SJSA1 (cell line): Measurements from ENCODE around the gene UBE2D3. TPM values are rescaled to one million over a fixed set of nuclear protein-coding genes. Genes with fewer than 3 reads are reported as not detected.
A peak's percentile ranks its signal among the peaks of the same experiment; 100 is the strongest.
"Not testable (repeated sequence)": the region's sequence is repeated elsewhere in the genome, so short reads cannot be mapped to it uniquely, and the experiment has no call there.

Experiments used
- DNase-seq, 2 experiments: peaks; one replicate each; pipeline ENCODE4 v3.0.0-alpha.2; 2015 to 2020; ENCODE audit warnings: low spot score in 2 of 2, low read depth in 1 of 2
- H3K27ac ChIP-seq: fragments of 250-450 bp; sonication (Bioruptor Pico); 2 replicates; pipeline ENCODE4 v1.5.1; 2020; ENCODE audit warnings: mild to moderate bottlenecking, moderate library complexity
- H3K27me3 ChIP-seq: fragments of 250-450 bp; sonication (Bioruptor Pico); replicated peaks from 2 replicates; pipeline ENCODE4 v1.5.1; 2020; ENCODE audit warnings: mild to moderate bottlenecking, moderate library complexity
- H3K36me3 ChIP-seq: fragments of 250-450 bp; sonication (Bioruptor Pico); 2 replicates; pipeline ENCODE4 v1.5.1; 2020; ENCODE audit warnings: mild to moderate bottlenecking
- H3K4me1 ChIP-seq: fragments of 250-450 bp; sonication (Bioruptor Pico); replicated peaks from 2 replicates; pipeline ENCODE4 v1.6.1; 2021; ENCODE audit warnings: mild to moderate bottlenecking
- H3K4me3 ChIP-seq: fragments of 250-450 bp; sonication (Bioruptor Pico); 2 replicates; pipeline ENCODE4 v1.5.1; 2020; ENCODE audit warnings: mild to moderate bottlenecking
- H3K9me3 ChIP-seq: fragments of 250-450 bp; sonication (Bioruptor Pico); replicated peaks from 2 replicates; pipeline ENCODE4 v1.5.1; 2020; ENCODE audit warnings: mild to moderate bottlenecking
- total RNA-seq: library from RNA; depleted of rRNA; stranded (reverse); fragments of >200 nt; shearing (Covaris generic); gene quantifications from 2 replicates; pipeline ENCODE4 v1.2.3, GENCODE V29; 2014

UBE2D3 gene
- total RNA-seq, 1 experiment from 2014 or later, result 481 TPM

- DNase-seq, result peak in 1 of 2 experiments; percentile 67
- peaks cover 32% of the 10 kb centered on the region for H3K4me1 ChIP-seq
- no peaks in the 10 kb centered on the region for H3K9me3 ChIP-seq
- no peaks in the 10 kb centered on the region for H3K27me3 ChIP-seq
- peak overlapping the region; percentile 99 for H3K27ac ChIP-seq
- H3K4me3 ChIP-seq, result peak overlapping the region; percentile 87
- peaks cover 61% of the 10 kb centered on the region for H3K36me3 ChIP-seq
Observed at GRCh38 chr4:102825261-102826091, 1.9 kb downstream of the UBE2D3 start.

DNA sequence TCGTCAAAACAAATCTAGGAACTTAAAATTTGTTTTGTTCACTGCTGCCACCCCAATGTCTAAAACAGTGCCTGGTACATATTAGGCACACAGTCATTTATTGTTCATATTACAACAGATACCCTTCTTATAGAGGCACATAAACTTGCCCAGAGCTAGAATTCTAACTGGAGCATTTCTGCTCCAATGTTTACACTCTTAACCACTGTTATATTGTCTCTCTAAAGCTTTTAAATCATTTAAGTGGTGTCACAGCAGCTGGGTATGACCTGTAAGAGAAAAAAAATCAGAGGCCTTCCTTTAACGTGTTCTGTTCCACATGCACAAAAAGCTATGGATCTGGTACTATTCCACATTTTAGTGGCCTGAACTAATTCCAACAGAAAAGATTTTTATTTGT, 3.0 kb downstream of the UBE2D3 start:
- Histone ChIP-seq H3K36me3 (peaks cover 66% of the 10 kb centered on the region), H3K27me3 (no peaks in the 10 kb centered on the region), H3K4me3 (peak overlapping the region; percentile 87), H3K27ac (no peak overlapping the region), H3K4me1 (peaks cover 38% of the 10 kb centered on the region), H3K9me3 (no peaks in the 10 kb centered on the region)
- DNase-seq, result peak in 1 of 2 experiments; percentile 22

DNA sequence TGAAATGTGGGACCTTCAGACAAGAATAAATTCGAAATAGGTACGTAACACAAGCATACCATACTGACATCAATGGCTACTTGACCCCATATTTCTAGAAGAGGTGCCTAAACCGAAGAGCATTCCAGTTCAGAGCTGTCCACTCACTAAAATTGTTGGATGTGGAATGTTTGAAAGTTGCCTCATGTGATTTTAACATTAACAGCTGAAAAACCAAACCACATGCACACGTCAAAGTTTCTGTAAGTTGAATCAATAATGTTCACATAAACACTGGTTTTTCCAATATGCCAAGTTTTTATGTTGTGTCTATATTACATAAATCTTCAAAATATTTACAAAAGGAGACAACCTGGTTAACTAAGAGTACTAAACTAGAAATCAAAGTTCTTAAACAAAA, 3.5 kb downstream of the UBE2D3 start:
- no peak overlapping the region for H3K27ac ChIP-seq

GRCh38 chr4:102823464-102823863, 3.9 kb downstream of the UBE2D3 start:
- no peaks in the 10 kb centered on the region for H3K27me3 ChIP-seq
- no peak overlapping the region for H3K4me3 ChIP-seq
- H3K27ac ChIP-seq, result no peak overlapping the region
- H3K4me1 ChIP-seq, result peaks cover 30% of the 10 kb centered on the region
- peaks cover 73% of the 10 kb centered on the region for H3K36me3 ChIP-seq
- no peak for DNase-seq
- no peaks in the 10 kb centered on the region for H3K9me3 ChIP-seq

More for the DNA sequence above, 3.5 kb downstream of the UBE2D3 start:
- Histone ChIP-seq H3K4me1 (peaks cover 35% of the 10 kb centered on the region), H3K36me3 (peaks cover 69% of the 10 kb centered on the region), H3K27me3 (no peaks in the 10 kb centered on the region), H3K4me3 (no peak overlapping the region), H3K9me3 (no peaks in the 10 kb centered on the region)
- no peak for DNase-seq

- no peak overlapping the region for H3K27ac ChIP-seq
- no peak overlapping the region for H3K4me3 ChIP-seq
- DNase-seq, result no peak
- H3K36me3 ChIP-seq, result peaks cover 74% of the 10 kb centered on the region
- H3K9me3 ChIP-seq, result no peaks in the 10 kb centered on the region
- H3K4me1 ChIP-seq, result peaks cover 52% of the 10 kb centered on the region
- H3K27me3 ChIP-seq, result no peaks in the 10 kb centered on the region
Observed at GRCh38 chr4:102819588-102820365, 7.6 kb downstream of the UBE2D3 start.

DNA sequence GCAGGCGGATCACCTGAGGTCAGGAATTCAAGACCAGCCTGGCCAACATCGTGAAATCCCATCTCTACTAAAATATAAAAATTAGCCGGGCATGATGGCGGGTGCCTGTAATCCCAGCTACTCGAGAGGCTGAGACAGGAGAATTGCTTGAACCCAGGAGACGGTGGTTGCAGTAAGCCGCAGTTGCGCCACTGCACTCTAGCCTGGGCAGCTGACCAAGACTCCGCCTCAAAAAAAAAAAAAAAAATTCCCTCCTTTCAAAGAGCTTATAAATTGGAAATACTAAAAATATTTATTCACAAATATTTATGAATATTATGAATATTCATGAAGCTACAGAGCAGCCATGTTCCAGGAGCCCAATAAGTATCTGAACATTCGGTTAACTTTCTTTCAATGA, 8.3 kb downstream of the UBE2D3 start:
- peaks cover 74% of the 10 kb centered on the region for H3K36me3 ChIP-seq
- H3K27ac ChIP-seq, result not testable (repeated sequence)

DNA sequence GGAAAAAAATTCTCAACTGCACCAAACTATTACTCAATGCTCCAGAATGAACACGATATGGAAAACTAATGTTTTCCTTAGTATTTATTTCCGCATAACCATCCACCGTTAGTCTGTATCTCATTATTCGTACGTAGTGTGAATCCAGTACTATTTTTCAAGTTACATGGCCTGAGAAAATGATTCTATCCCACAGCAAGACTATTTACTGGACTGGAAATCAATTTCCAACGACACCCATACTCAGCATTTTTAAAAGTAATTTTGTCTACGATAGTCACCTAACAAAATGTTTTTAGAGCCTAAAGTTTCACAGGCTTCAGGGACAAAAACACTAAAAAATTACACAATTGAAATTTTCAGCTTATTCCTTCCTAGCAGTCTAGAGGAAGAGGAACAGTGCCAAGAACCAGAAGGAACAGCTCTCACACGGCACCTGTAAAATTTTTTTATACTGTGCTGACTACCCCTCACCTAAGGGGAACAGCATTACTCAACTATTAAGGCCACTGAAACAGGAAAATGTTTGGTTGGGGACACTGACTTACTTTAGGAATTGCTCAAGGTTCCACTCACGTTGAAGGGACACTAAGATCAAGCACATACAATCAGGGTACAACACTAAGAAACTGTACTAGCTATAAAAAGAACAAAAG, 9.6 kb downstream of the UBE2D3 start:
- DNase-seq, result no peak
- Histone ChIP-seq H3K4me1 (peaks cover 45% of the 10 kb centered on the region), H3K27ac (no peak overlapping the region), H3K36me3 (peaks cover 74% of the 10 kb centered on the region), H3K27me3 (no peaks in the 10 kb centered on the region), H3K4me3 (no peak overlapping the region), H3K9me3 (no peaks in the 10 kb centered on the region)

More for the DNA sequence above, 8.3 kb downstream of the UBE2D3 start:
- not testable (repeated sequence) for DNase-seq, H3K27me3 ChIP-seq, H3K9me3 ChIP-seq, H3K4me3 ChIP-seq
- peaks cover 52% of the 10 kb centered on the region for H3K4me1 ChIP-seq

DNA sequence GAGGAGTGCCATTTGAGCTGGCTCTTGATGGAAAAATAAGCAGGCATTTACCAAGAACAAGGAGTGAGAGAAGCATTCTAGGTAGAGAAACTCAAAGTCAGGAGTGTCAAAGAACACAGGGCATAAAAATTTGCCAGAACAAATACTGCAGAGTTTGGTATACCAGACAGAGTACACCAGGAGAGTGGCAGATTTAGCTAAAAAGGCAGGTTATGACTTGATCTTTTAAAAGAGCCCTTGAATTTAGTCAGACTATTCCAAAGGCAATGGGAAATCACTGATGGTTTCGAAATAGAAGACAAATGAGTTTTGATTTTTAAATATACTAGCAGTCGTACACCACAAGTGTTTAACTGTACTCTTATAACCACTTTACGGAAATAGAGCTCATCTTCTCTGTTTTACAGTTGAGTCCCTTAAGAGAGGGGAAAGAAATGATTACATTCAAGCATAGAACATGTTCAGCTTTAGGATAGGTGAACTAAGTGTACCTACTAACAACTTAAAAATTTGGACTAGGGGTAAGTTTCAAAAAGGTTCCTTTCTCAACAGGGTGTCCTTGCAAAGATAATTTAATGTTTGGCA, 10.2 kb downstream of the UBE2D3 start:
- H3K9me3 ChIP-seq, result no peaks in the 10 kb centered on the region
- H3K4me3 ChIP-seq, result no peak overlapping the region
- no peak for DNase-seq
- H3K27ac ChIP-seq, result no peak overlapping the region
- H3K4me1 ChIP-seq, result peaks cover 42% of the 10 kb centered on the region
- H3K27me3 ChIP-seq, result no peaks in the 10 kb centered on the region
- H3K36me3 ChIP-seq, result peaks cover 76% of the 10 kb centered on the region

DNA sequence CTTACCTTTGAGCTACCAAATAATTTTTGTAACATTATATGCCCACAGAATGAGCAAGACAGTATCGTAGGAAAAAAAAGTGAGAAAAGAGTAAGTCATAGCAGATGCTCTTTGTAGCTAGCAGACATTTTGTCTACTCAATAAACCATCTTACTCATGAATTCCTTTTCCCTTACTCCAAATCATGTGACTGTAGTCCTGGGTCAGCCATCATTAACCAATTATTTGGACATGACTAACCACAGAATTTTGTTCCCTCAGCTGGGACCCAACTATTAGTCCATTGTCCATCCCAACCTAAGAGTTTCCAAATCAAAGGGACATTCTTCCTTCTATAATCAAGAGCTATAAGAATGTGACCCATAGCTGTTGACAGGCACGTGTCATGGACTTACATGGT, 11.4 kb downstream of the UBE2D3 start:
- DNase-seq, result peak; percentile 55 to 78
- no peaks in the 10 kb centered on the region for H3K9me3 ChIP-seq
- no peaks in the 10 kb centered on the region for H3K27me3 ChIP-seq
- peaks cover 40% of the 10 kb centered on the region for H3K4me1 ChIP-seq
- peak overlapping the region; percentile 48 for H3K27ac ChIP-seq
- no peak overlapping the region for H3K4me3 ChIP-seq
- H3K36me3 ChIP-seq, result peaks cover 75% of the 10 kb centered on the region

DNA sequence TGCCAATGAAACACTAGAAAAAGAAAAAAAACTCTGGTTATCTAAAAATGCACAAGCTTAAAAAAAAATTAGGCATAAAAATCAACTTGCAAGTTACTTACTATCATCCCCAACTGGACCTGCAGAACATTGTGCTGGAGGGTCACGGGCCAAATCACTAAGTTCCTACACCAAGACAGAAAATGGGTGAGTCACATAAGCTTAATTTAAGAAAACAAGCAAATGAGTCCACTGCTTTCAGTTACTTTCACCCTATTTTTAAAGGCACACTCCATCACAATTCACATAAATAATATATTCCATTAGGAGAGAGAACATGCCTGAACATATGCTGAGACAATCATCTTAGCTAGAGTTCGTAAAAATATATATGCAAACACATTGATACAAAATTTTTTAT, 17.7 kb downstream of the UBE2D3 start:
- H3K4me3 ChIP-seq, result no peak overlapping the region
- H3K4me1 ChIP-seq, result peaks cover 23% of the 10 kb centered on the region
- no peak overlapping the region for H3K27ac ChIP-seq
- H3K9me3 ChIP-seq, result no peaks in the 10 kb centered on the region
- peaks cover 90% of the 10 kb centered on the region for H3K36me3 ChIP-seq
- no peaks in the 10 kb centered on the region for H3K27me3 ChIP-seq
- DNase-seq, result no peak

DNA sequence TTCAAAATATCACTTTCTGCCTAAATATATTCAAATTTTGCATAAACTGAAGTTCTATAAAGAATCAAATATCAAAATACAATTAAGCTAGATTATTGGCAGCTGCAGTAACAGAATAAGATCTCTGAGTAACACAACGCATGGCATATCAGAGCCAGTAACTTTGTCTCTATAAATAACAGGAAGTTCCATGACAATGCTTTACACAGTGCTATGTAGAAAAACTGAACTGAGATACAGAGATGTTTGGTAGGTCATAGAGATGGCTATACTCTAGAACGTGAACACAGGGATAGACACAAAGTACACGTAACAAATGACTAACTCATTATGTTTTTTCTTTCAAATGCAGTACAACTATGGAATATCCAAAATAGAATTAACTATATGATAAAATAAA, 18.2 kb downstream of the UBE2D3 start:
- H3K36me3 ChIP-seq, result peaks cover 90% of the 10 kb centered on the region
- no peak overlapping the region for H3K4me3 ChIP-seq
- H3K27me3 ChIP-seq, result no peaks in the 10 kb centered on the region
- no peak for DNase-seq
- H3K9me3 ChIP-seq, result no peaks in the 10 kb centered on the region
- no peak overlapping the region for H3K27ac ChIP-seq
- H3K4me1 ChIP-seq, result peaks cover 19% of the 10 kb centered on the region

- Histone ChIP-seq H3K27ac (no peak overlapping the region), H3K9me3 (no peaks in the 10 kb centered on the region), H3K36me3 (peaks cover 89% of the 10 kb centered on the region), H3K4me1 (peaks cover 14% of the 10 kb centered on the region), H3K27me3 (no peaks in the 10 kb centered on the region), H3K4me3 (no peak overlapping the region)
- no peak for DNase-seq
Observed at GRCh38 chr4:102808009-102808408, 19.3 kb downstream of the UBE2D3 start.

- Histone ChIP-seq H3K9me3 (no peaks in the 10 kb centered on the region), H3K36me3 (peaks cover 89% of the 10 kb centered on the region), H3K4me3 (no peak overlapping the region), H3K4me1 (peaks cover 14% of the 10 kb centered on the region), H3K27ac (no peak overlapping the region), H3K27me3 (no peaks in the 10 kb centered on the region)
- no peak for DNase-seq
Observed at GRCh38 chr4:102807345-102807744, 20.0 kb downstream of the UBE2D3 start.
